ENCODE data around the gene PMPCB.

The PMPCB gene

DNA sequence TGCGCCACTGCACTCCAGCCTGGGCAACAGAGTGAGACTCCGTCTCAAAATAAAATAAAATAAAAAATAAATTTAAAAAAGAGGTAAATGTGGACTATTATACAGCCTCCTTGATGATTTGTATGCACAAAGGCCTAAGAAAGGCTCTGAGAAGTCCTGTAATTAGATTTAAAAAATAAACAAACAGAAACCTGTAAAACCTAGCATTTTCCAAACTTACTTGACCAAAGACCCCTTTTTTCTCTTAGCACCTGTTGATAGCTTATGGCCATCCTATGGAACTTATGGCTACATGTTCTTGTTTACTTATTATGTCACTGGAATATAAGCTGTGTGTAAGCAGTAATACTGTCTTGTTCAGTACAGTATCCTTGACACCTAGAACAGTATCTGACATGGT is 41.6 kb downstream of the PMPCB start:
- no peak for DNase-seq

DNA sequence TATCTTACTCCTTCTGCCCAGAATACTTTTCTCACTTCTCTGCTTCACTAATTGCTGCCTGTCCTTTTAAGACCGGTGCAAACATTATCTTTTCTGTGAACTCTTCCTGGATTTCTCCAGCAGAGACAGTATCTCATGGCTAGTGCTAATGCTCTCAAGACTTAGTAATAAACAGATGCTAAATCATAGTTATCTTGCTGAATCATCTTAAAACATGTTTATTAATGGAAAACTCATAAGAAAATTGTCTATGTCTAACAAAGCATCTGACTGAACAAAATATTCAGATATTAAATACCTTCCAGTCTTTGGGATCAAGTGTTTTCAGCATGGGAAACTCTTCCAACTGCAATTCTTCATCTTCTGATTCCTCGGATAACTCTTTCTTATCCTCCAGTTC is 44.2 kb downstream of the PMPCB start:
- no peak for DNase-seq

DNA sequence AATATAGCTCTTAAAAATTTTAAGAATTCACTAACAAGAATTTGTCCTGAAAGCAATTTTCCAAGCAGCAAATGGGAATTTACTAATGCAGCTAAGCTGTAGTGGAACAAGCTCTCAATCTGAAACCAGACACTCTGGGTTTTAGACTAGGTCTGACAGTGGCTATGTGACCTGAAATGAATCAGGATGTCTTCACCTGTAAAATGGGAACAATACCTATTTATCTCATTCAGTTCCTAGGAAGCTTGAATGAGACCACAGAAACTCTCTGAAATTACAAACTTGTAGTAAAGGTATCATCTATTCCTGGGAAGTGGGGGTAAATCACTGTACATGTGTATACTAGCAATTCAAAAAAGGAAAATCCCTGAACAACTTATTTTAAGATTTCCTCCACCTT is 46.1 kb downstream of the PMPCB start:
- DNase-seq: no peak

DNA sequence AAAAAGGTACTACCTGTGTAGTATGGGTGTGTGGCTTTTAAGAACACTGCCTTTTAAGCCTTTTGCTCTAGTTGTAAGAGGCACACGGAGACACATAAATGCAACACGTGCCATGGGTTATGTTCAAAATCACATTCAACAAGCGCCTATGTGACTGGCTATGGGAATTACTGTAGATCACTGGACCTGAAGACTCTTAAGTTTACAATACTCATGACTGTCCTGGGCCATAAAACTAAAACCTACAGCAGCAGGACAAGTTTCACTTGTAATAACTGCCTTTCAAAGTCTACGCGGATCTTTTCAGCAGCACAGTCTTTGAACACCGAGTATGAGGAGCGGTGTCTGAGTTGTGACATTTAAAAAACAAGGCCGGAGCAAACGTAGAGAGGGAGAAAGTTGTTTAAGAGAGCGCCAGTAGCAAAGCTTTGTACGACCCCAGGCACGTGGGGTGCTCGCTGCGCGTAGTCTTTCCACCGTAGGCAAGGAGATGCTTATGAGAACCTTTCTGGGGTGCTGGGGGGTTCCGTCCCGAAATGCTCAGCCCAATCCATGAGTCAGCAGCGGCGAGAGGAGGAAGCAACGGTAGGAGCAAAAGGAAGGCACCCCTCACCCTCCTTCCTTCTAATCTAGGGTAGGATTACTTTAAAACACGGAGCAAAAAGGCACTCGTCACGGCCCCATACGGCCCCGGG is 46.7 kb downstream of the PMPCB start:
- DNase-seq: no peak

GRCh38 chr7:103344453-103345149 is 47.4 kb downstream of the PMPCB start, which contains the start of gene DNAJC2:
Gene DNAJC2 (minus strand): TSS chr7:103344767. CDS start chr7:103344622, 145 bp downstream.
- peak; percentile 82 for DNase-seq

GRCh38 chr7:103346396-103346795 is 49.2 kb downstream of the PMPCB start:
- DNase-seq: no peak

DNA sequence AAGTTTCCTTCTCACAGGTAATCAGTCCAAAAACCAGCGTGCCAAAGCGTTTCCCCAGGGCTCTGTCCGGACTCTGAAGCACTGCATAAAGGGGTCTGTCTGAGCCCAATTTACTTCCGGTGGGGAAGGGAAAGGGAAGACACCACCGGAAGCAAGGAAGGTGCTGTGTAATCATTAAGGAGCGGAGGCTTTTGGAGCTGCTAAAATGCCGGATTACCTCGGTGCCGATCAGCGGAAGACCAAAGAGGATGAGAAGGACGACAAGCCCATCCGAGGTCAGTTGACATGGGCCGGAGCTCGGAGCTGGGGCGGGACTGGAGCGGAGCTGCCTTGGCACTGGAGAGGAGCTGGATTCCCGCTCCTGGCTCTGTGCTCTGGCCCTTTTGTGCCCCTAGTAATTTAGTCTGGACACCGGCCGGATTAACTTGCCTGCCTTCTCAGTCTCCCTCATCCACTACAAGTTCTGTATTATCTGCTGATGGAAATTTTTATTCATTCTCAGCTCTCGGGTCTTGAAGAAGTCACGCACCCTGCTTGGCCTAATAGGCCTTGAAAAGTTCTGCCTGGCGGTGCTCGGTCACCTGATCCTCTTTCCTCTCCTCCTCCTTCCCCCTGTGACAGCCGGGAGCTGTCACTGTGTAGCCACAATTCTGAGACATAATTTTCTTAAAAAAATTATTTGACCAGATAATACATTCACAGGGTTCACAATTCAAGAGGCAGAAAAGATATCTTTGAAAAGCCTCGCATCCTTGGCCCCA is 50.5 kb downstream of the PMPCB start, which contains the start of gene PSMC2:
PSMC2 (plus strand) TSS at position 137 of the 761 bp plus-strand sequence; CDS start at position 206, 69 bp downstream.
- peak; percentile 44 for DNase-seq

- DNase-seq: no peak
Observed at GRCh38 chr7:103348452-103348851, 51.2 kb downstream of the PMPCB start.

DNA sequence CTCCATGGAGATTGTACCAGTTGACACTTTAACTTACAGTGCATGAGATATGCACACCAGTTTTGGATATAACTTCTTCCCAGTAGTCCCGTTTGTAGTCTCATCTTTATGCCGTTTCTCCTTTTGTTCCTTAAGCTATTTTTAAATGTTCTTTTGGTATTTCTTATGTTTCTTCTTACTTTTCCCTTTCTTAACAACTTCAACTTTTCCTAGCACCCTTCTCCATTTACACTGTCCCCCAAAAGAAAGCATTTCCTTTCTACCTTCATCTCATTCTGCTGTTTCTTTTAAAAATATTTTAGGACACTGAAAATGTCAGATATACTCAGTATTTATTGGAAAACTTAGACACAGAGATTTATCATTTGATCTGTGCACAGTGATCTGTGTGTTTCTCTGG is 51.7 kb downstream of the PMPCB start:
- no peak for DNase-seq

- DNase-seq: no peak
Observed at GRCh38 chr7:103349805-103350204, 52.6 kb downstream of the PMPCB start.

Measured in NCI-H510A (cell line).